Suprapubic skin (tissue), 4 donors: ENCODE measurements around the gene TMEM54.

Experiments used
- CTCF ChIP-seq, 2 donors: fragments of 200-600 bp in 1 of 2; fragments of 450-650 bp in 1 of 2; sonication (generic) in 1 of 2; IDR thresholded peaks; one replicate each; pipeline ENCODE4 v1.5.1; 2016 to 2019; ENCODE audit warnings: antibody characterized with exemption in 2 of 2, mild to moderate bottlenecking in 1 of 2, moderate library complexity in 1 of 2
- EP300 ChIP-seq: sonication (generic); formaldehyde crosslinking; IDR thresholded peaks from one replicate; pipeline ENCODE4 v1.6.1; 2017; ENCODE audit warnings: antibody characterized with exemption
- POLR2A ChIP-seq, 2 donors: fragments of 450-650 bp; IDR thresholded peaks; one replicate each; pipeline ENCODE4 v1.6.1; 2017; ENCODE audit warnings: antibody characterized with exemption in 2 of 2, mild to moderate bottlenecking in 2 of 2, moderate library complexity in 2 of 2
- POLR2AphosphoS5 ChIP-seq, 3 donors: sonication (generic); formaldehyde crosslinking; IDR thresholded peaks; one replicate each; pipeline ENCODE4 v1.6.1; 2017; ENCODE audit warnings: antibody characterized with exemption in 3 of 3

- TF ChIP-seq CTCF (IDR thresholded peaks at IDR 0.05) (no peak), EP300 (no peak), POLR2A (IDR thresholded peaks at IDR 0.05) (no peak), POLR2AphosphoS5 (IDR thresholded peaks at IDR 0.05) (no peak)
These were observed 19.9 kb downstream of the TMEM54 start for GRCh38 chr1:32881291-32881690.
